Upper lobe of left lung (tissue), 4 donors: ENCODE results near the gene CTSH.

Experiments used
- CTCF ChIP-seq, 6 experiments: fragments of 450-650 bp in 4 of 6; fragments of 200-600 bp in 2 of 6; sonication (generic) in 2 of 6; IDR thresholded peaks; one replicate each; pipeline ENCODE4 v1.5.1; 2016 to 2019; ENCODE audit warnings: antibody characterized with exemption in 6 of 6
- POLR2A ChIP-seq, 4 donors: fragments of 450-650 bp; IDR thresholded peaks; one replicate each; pipeline ENCODE4 v1.5.1; 2016 to 2017; ENCODE audit warnings: antibody characterized with exemption in 4 of 4, mild to moderate bottlenecking in 2 of 4
- POLR2AphosphoS5 ChIP-seq, 2 donors: sonication (generic); formaldehyde crosslinking; IDR thresholded peaks; one replicate each; pipeline ENCODE4 v1.5.1; 2017; ENCODE audit warnings: antibody characterized with exemption in 2 of 2

GRCh38 chr15:78907577-78907976 is 37.3 kb downstream of the CTSH start:
- TF ChIP-seq CTCF (IDR thresholded peaks at IDR 0.05) (no peak), POLR2A (IDR thresholded peaks at IDR 0.05) (no peak), POLR2AphosphoS5 (IDR thresholded peaks at IDR 0.05) (no peak)
